CD4-positive, CD25-positive, alpha-beta regulatory T cell (primary cell): ENCODE results near the gene LTB4R2. TPM values are rescaled to one million over a fixed set of nuclear protein-coding genes. Genes with fewer than 3 reads are reported as not detected.

Source experiments
- ATAC-seq, 2 donors: fragments of 150-1000 bp; cut with Tn5 transposase; one replicate each; pipeline ENCODE4 v1.10.0; 2021; ENCODE audit warnings: low read depth in 2 of 2, moderate number of reproducible peaks in 2 of 2, moderate library complexity in 1 of 2
- DNase-seq, 3 donors: peaks; one replicate each; pipeline versions ENCODE4 v3.0.0 to v3.0.0-alpha.2; 2012 to 2022; ENCODE audit warnings: mixed read lengths in 1 of 3
- H3K27ac ChIP-seq: one replicate; pipeline ENCODE4 v1.7.0; 2013; ENCODE audit warnings: mild to moderate bottlenecking, low read length; ENCODE audit not compliant: insufficient read depth, poor library complexity, severe bottlenecking
- H3K27me3 ChIP-seq: one replicate; pipeline ENCODE4 v1.7.0; 2013; ENCODE audit warnings: low read length; ENCODE audit not compliant: control insufficient read depth, insufficient read depth
- H3K36me3 ChIP-seq: one replicate; pipeline ENCODE4 v1.7.0; 2013; ENCODE audit warnings: mild to moderate bottlenecking, low read length, moderate library complexity; ENCODE audit not compliant: control insufficient read depth, insufficient read depth
- H3K4me1 ChIP-seq: 2 replicates; pipeline ENCODE4 v1.7.0; 2013; ENCODE audit warnings: mild to moderate bottlenecking, low read length; ENCODE audit not compliant: insufficient read depth, control insufficient read depth, poor library complexity, severe bottlenecking
- H3K4me3 ChIP-seq: one replicate; pipeline ENCODE4 v1.7.0; 2013; ENCODE audit warnings: low read depth, mild to moderate bottlenecking, low read length, moderate library complexity
- H3K9me3 ChIP-seq, 2 experiments: 1 replicate in 1 of 2; 2 replicates in 1 of 2; pipeline ENCODE4 v1.7.0; 2013; ENCODE audit warnings: low read length in 2 of 2, mild to moderate bottlenecking in 1 of 2, moderate library complexity in 1 of 2; ENCODE audit not compliant: control insufficient read depth in 2 of 2
- H3K27ac Mint-ChIP-seq, 3 donors: one replicate each; pipeline ENCODE4 v1.8.0; 2020 to 2022; ENCODE audit warnings: mild to moderate bottlenecking in 3 of 3, mixed read lengths in 3 of 3, moderate library complexity in 2 of 3
- H3K27me3 Mint-ChIP-seq: one replicate; pipeline ENCODE4 v1.8.0; 2022; ENCODE audit warnings: mild to moderate bottlenecking, mixed read lengths
- H3K36me3 Mint-ChIP-seq: one replicate; pipeline ENCODE4 v1.8.0; 2020; ENCODE audit warnings: mixed read lengths
- H3K4me1 Mint-ChIP-seq, 4 donors: one replicate each; pipeline ENCODE4 v1.8.0; 2020 to 2022; ENCODE audit warnings: mixed read lengths in 4 of 4, mild to moderate bottlenecking in 1 of 4
- H3K4me3 Mint-ChIP-seq, 4 donors: one replicate each; pipeline ENCODE4 v1.8.0; 2020 to 2022; ENCODE audit warnings: mild to moderate bottlenecking in 4 of 4, mixed read lengths in 4 of 4, moderate library complexity in 3 of 4
- H3K9me3 Mint-ChIP-seq, 7 donors: one replicate each; pipeline ENCODE4 v1.8.0; 2020 to 2022; ENCODE audit warnings: mixed read lengths in 7 of 7, mild to moderate bottlenecking in 3 of 7, moderate library complexity in 2 of 7
- polyA plus RNA-seq, 4 donors: library from polyadenylated mRNA; unstranded; fragments of 300-500 nt; fragmentation: Illumina TruSeq; gene quantifications; one replicate each; pipeline ENCODE4 v1.2.3, GENCODE V29; 2021
- total RNA-seq: library from RNA; stranded (reverse); gene quantifications from one replicate; pipeline ENCODE4 v1.2.3, GENCODE V29; 2022

Gene LTB4R2
- total and polyA plus RNA-seq, 5 donors from 2014 or later = 1.00 to 18.1 (median 1.8) TPM

GRCh38 chr14:24355009-24355408 is 45.1 kb downstream of the LTB4R2 start:
- Histone ChIP-seq H3K4me1 (no peaks in the 10 kb centered on the region), H3K9me3 (no peaks in the 10 kb centered on the region), H3K36me3 (no peaks in the 10 kb centered on the region), H3K27me3 (peaks cover 21% of the 10 kb centered on the region), H3K27ac (no peak overlapping the region), H3K4me3 (no peak overlapping the region)
- Mint-ChIP-seq H3K27ac (no peak overlapping the region), H3K36me3 (no peaks in the 10 kb centered on the region), H3K4me1 (peaks cover 0 to 3% (median 0%) of the 10 kb centered on the region in 4 donors), H3K27me3 (peaks cover 37% of the 10 kb centered on the region), H3K9me3 (peaks cover 0 to 6% (median 0%) of the 10 kb centered on the region in 7 donors), H3K4me3 (no peak overlapping the region)
- DNase-seq (no peak), ATAC-seq (no peak)

GRCh38 chr14:24356208-24356607 is 46.3 kb downstream of the LTB4R2 start:
- peaks cover 0 to 6% (median 3%) of the 10 kb centered on the region in 7 donors for H3K9me3 Mint-ChIP-seq
- H3K4me1 ChIP-seq = no peaks in the 10 kb centered on the region
- peaks cover 35% of the 10 kb centered on the region for H3K27me3 Mint-ChIP-seq

DNA sequence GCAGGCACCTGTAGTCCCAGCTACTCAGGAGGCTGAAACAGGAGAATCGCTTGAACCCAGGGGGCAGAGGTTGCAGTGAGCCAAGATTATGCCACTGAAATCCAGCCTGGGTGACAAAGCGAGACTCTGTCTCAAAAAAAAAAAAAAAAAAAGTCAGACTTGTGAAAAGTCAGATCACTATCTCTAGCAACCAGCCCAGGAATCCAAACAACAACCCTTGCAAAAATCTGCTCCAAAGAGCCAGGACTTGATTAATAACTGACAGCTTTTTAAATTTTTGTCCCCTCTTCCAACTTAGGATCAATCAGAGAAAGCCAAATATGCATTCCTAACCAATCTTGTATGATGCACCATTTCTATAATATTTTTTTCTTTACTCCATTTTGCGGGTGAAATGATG is 50.3 kb downstream of the LTB4R2 start:
- Mint-ChIP-seq H3K27ac (peak overlapping the region in 1 of 3 donors; percentile 43), H3K9me3 (peaks cover 0 to 6% (median 3%) of the 10 kb centered on the region in 7 donors), H3K36me3 (no peaks in the 10 kb centered on the region), H3K4me3 (no peak overlapping the region), H3K27me3 (peaks cover 46% of the 10 kb centered on the region), H3K4me1 (peaks cover 0 to under 1% (median under 1%) of the 10 kb centered on the region in 4 donors)
- Histone ChIP-seq H3K27ac (no peak overlapping the region), H3K27me3 (peaks cover 30% of the 10 kb centered on the region), H3K4me3 (no peak overlapping the region), H3K36me3 (no peaks in the 10 kb centered on the region), H3K4me1 (no peaks in the 10 kb centered on the region), H3K9me3 (no peaks in the 10 kb centered on the region)
- no peak for ATAC-seq
- no peak for DNase-seq

More at GRCh38 chr14:24356208-24356607, 46.3 kb downstream of the LTB4R2 start:
- peaks cover 20% of the 10 kb centered on the region for H3K27me3 ChIP-seq
- no peaks in the 10 kb centered on the region for H3K9me3 ChIP-seq
- no peaks in the 10 kb centered on the region for H3K36me3 ChIP-seq
- Mint-ChIP-seq H3K36me3 (no peaks in the 10 kb centered on the region), H3K4me3 (no peak overlapping the region), H3K27ac (no peak overlapping the region), H3K4me1 (peaks cover 0 to 3% (median 0%) of the 10 kb centered on the region in 4 donors)
- DNase-seq = no peak
- H3K4me3 ChIP-seq = no peak overlapping the region
- H3K27ac ChIP-seq = no peak overlapping the region
- no peak for ATAC-seq

DNA sequence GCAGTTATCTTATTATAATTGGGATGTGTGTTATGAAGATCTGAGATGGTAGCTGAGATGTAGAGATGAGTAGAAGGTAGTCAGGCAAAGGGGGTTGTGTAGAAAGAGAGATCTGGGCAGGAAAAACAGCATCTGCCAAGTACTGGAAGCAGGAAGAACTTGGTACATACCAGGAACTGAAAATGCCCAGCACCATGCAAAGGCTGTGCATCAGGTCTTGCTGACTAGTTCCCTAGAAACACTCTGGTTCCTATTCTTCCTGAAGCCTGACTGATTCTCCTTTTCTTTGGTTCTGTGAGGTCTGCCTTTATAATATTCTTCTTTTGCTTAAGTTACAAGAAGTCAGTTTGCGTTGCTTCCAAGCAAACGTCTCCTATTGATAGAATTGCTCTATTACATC is 51.4 kb downstream of the LTB4R2 start:
- H3K27me3 ChIP-seq = peaks cover 34% of the 10 kb centered on the region
- no peak for ATAC-seq
- DNase-seq = no peak
- no peaks in the 10 kb centered on the region for H3K36me3 Mint-ChIP-seq
- H3K4me1 ChIP-seq = peaks cover 10% of the 10 kb centered on the region
- H3K36me3 ChIP-seq = no peaks in the 10 kb centered on the region
- H3K9me3 ChIP-seq = no peaks in the 10 kb centered on the region
- peaks cover 0 to 10% (median 7%) of the 10 kb centered on the region in 4 donors for H3K4me1 Mint-ChIP-seq
- peaks cover 57% of the 10 kb centered on the region for H3K27me3 Mint-ChIP-seq
- H3K9me3 Mint-ChIP-seq = peaks cover 0 to 6% (median 3%) of the 10 kb centered on the region in 7 donors
- no peak overlapping the region for H3K4me3 ChIP-seq
- H3K27ac Mint-ChIP-seq = no peak overlapping the region
- H3K27ac ChIP-seq = no peak overlapping the region
- no peak overlapping the region for H3K4me3 Mint-ChIP-seq

Other genes with a start within 250 kb of the LTB4R2 start
Only the 30 nearest of the 33 such genes appear.
- 97.8 TPM for gene DCAF11, start 195.4 kb upstream of the LTB4R2 start, total RNA-seq
- gene DCAF11, start 195.4 kb upstream of the LTB4R2 start, polyA plus RNA-seq = 10 to 100 TPM; 73.4 to 95.7 (median 82.3) TPM
- gene NRL, start 195.2 kb upstream of the LTB4R2 start, total RNA-seq = 2.8 TPM
- gene NRL, start 195.2 kb upstream of the LTB4R2 start, polyA plus RNA-seq = 1 to 10 TPM; 1.9 to 2.9 (median 2.1) TPM
- gene FITM1, start 179.5 kb upstream of the LTB4R2 start, total RNA-seq = 1.1 TPM
- gene FITM1, start 179.5 kb upstream of the LTB4R2 start, polyA plus RNA-seq = under 1 TPM in 3 of 4 donors, not detected in 1; 0.20 to 0.42 (median 0.24) TPM
- gene PSME1, start 173.9 kb upstream of the LTB4R2 start, total RNA-seq = 294 TPM
- gene PSME1, start 173.9 kb upstream of the LTB4R2 start, polyA plus RNA-seq = 1,000 to 10,000 TPM in 1 of 4 donors, 100 to 1,000 TPM in 3; 698 to 1,230 (median 866) TPM
- 11.7 TPM for gene EMC9, start 168.5 kb upstream of the LTB4R2 start, total RNA-seq
- gene EMC9, start 168.5 kb upstream of the LTB4R2 start, polyA plus RNA-seq = 10 to 100 TPM; 10.7 to 22.5 (median 13.4) TPM
- gene PSME2, start 163.5 kb upstream of the LTB4R2 start, total RNA-seq = 167 TPM
- gene PSME2, start 163.5 kb upstream of the LTB4R2 start, polyA plus RNA-seq = 100 to 1,000 TPM; 346 to 603 (median 466) TPM
- gene RNF31, start 162.6 kb upstream of the LTB4R2 start, total RNA-seq = 82.4 TPM
- 10 to 100 TPM; 35.9 to 55.9 (median 41.1) TPM for gene RNF31, start 162.6 kb upstream of the LTB4R2 start, polyA plus RNA-seq
- 369 TPM for gene IRF9, start 148.9 kb upstream of the LTB4R2 start, total RNA-seq
- gene IRF9, start 148.9 kb upstream of the LTB4R2 start, polyA plus RNA-seq = 100 to 1,000 TPM; 105 to 157 (median 119) TPM
- gene REC8, start 138.1 kb upstream of the LTB4R2 start, total RNA-seq = 145 TPM
- gene REC8, start 138.1 kb upstream of the LTB4R2 start, polyA plus RNA-seq = 10 to 100 TPM in 3 of 4 donors, 1 to 10 TPM in 1; 9.7 to 16.1 (median 12.0) TPM
- 33.7 TPM for gene IPO4, start 121.3 kb upstream of the LTB4R2 start, total RNA-seq
- 10 to 100 TPM; 13.0 to 14.8 (median 14.1) TPM for gene IPO4, start 121.3 kb upstream of the LTB4R2 start, polyA plus RNA-seq
- gene TM9SF1, start 114.7 kb upstream of the LTB4R2 start, total RNA-seq = 20.0 TPM
- 10 to 100 TPM; 36.8 to 42.3 (median 40.0) TPM for gene TM9SF1, start 114.7 kb upstream of the LTB4R2 start, polyA plus RNA-seq
- gene TSSK4, start 104.4 kb upstream of the LTB4R2 start, total RNA-seq = 0.44 TPM
- gene TSSK4, start 104.4 kb upstream of the LTB4R2 start, polyA plus RNA-seq = 1 to 10 TPM in 3 of 4 donors, under 1 TPM in 1; 0.86 to 1.5 (median 1.2) TPM
- 108 TPM for gene CHMP4A, start 96.7 kb upstream of the LTB4R2 start, total RNA-seq
- gene CHMP4A, start 96.7 kb upstream of the LTB4R2 start, polyA plus RNA-seq = 100 to 1,000 TPM; 122 to 154 (median 142) TPM
- 6.0 TPM for gene MDP1, start 94.1 kb upstream of the LTB4R2 start, total RNA-seq
- gene MDP1, start 94.1 kb upstream of the LTB4R2 start, polyA plus RNA-seq = 10 to 100 TPM; 29.0 to 52.6 (median 35.6) TPM
- 89.1 TPM for gene NEDD8, start 77.8 kb upstream of the LTB4R2 start, total RNA-seq
- gene NEDD8, start 77.8 kb upstream of the LTB4R2 start, polyA plus RNA-seq = 100 to 1,000 TPM; 334 to 440 (median 349) TPM
- gene GMPR2, start 77.2 kb upstream of the LTB4R2 start, total RNA-seq = 49.0 TPM
- gene GMPR2, start 77.2 kb upstream of the LTB4R2 start, polyA plus RNA-seq = 100 to 1,000 TPM in 3 of 4 donors, 10 to 100 TPM in 1; 95.5 to 117 (median 112) TPM
- gene TINF2, start 67.5 kb upstream of the LTB4R2 start, total RNA-seq = 169 TPM
- 100 to 1,000 TPM; 216 to 242 (median 223) TPM for gene TINF2, start 67.5 kb upstream of the LTB4R2 start, polyA plus RNA-seq
- 4.0 TPM for gene TGM1, start 47.0 kb upstream of the LTB4R2 start, total RNA-seq
- gene TGM1, start 47.0 kb upstream of the LTB4R2 start, polyA plus RNA-seq = not detected
- gene RABGGTA, start 38.5 kb upstream of the LTB4R2 start, total RNA-seq = 78.6 TPM
- gene RABGGTA, start 38.5 kb upstream of the LTB4R2 start, polyA plus RNA-seq = 10 to 100 TPM; 25.1 to 40.4 (median 30.3) TPM
- gene DHRS1, start 10.4 kb upstream of the LTB4R2 start, total RNA-seq = 41.2 TPM
- 10 to 100 TPM; 21.7 to 48.5 (median 31.9) TPM for gene DHRS1, start 10.4 kb upstream of the LTB4R2 start, polyA plus RNA-seq
- 30.0 TPM for gene NOP9, start 10.3 kb upstream of the LTB4R2 start, total RNA-seq
- gene NOP9, start 10.3 kb upstream of the LTB4R2 start, polyA plus RNA-seq = 1 to 10 TPM; 1.3 to 2.5 (median 1.8) TPM
- 13.2 TPM for gene CIDEB, start 2.2 kb upstream of the LTB4R2 start, total RNA-seq
- 10 to 100 TPM in 2 of 4 donors, 1 to 10 TPM in 2; 8.9 to 13.6 (median 9.7) TPM for gene CIDEB, start 2.2 kb upstream of the LTB4R2 start, polyA plus RNA-seq
- 17.5 TPM for gene LTB4R, start 1.4 kb downstream of the LTB4R2 start, total RNA-seq
- 1 to 10 TPM; 3.5 to 7.8 (median 6.3) TPM for gene LTB4R, start 1.4 kb downstream of the LTB4R2 start, polyA plus RNA-seq
- gene ADCY4, start 24.9 kb downstream of the LTB4R2 start, total RNA-seq = 10.7 TPM
- under 1 TPM in 2 of 4 donors, not detected in 2; 0.32 to 0.39 TPM for gene ADCY4, start 24.9 kb downstream of the LTB4R2 start, polyA plus RNA-seq
- 41.2 TPM for gene RIPK3, start 29.9 kb downstream of the LTB4R2 start, total RNA-seq
- gene RIPK3, start 29.9 kb downstream of the LTB4R2 start, polyA plus RNA-seq = 10 to 100 TPM; 14.9 to 24.6 (median 19.4) TPM
- gene NFATC4, start 58.0 kb downstream of the LTB4R2 start, total RNA-seq = not detected
- gene NFATC4, start 58.0 kb downstream of the LTB4R2 start, polyA plus RNA-seq = not detected
- gene NYNRIN, start 88.9 kb downstream of the LTB4R2 start, total RNA-seq = 0.22 TPM
- under 1 TPM in 1 of 4 donors, not detected in 3; 0.02 TPM for gene NYNRIN, start 88.9 kb downstream of the LTB4R2 start, polyA plus RNA-seq
- 3.2 TPM for gene CBLN3, start 119.5 kb downstream of the LTB4R2 start, total RNA-seq
- under 1 TPM; 0.10 to 0.32 (median 0.11) TPM for gene CBLN3, start 119.5 kb downstream of the LTB4R2 start, polyA plus RNA-seq
- 139 TPM for gene KHNYN, start 119.8 kb downstream of the LTB4R2 start, total RNA-seq
- 10 to 100 TPM; 12.4 to 16.5 (median 15.0) TPM for gene KHNYN, start 119.8 kb downstream of the LTB4R2 start, polyA plus RNA-seq
- 79.9 TPM for gene SDR39U1, start 132.6 kb downstream of the LTB4R2 start, total RNA-seq
- 10 to 100 TPM; 46.1 to 63.1 (median 60.5) TPM for gene SDR39U1, start 132.6 kb downstream of the LTB4R2 start, polyA plus RNA-seq